ENCODE data around the gene TIMELESS. TPM values are rescaled to one million over a fixed set of nuclear protein-coding genes. Genes with fewer than 3 reads are reported as not detected.
"Not testable (repeated sequence)": the region's sequence is repeated elsewhere in the genome, so short reads cannot be mapped to it uniquely, and the experiment has no call there.

The TIMELESS gene
- 10 to 100 TPM; 34.8 to 38.2 (median 35.2) TPM for polyA plus RNA-seq (ENCODE audit: insufficient read length in 3 of 3)

- DNase-seq (ENCODE audit: low read depth in 3 of 3, low spot score in 2 of 3) = peak; percentile 86 to 93 (median 87)
Observed at GRCh38 chr12:56448860-56449621, at the start of gene TIMELESS. Gene TIMELESS, minus strand, starts transcription at chr12:56449426. Its CDS starts 15,256 bp downstream, at chr12:56434170.

GRCh38 chr12:56498126-56498902 is 49.1 kb upstream of the TIMELESS start:
- not testable (repeated sequence) for DNase-seq (ENCODE audit: low read depth in 3 of 3, low spot score in 2 of 3)

DNA sequence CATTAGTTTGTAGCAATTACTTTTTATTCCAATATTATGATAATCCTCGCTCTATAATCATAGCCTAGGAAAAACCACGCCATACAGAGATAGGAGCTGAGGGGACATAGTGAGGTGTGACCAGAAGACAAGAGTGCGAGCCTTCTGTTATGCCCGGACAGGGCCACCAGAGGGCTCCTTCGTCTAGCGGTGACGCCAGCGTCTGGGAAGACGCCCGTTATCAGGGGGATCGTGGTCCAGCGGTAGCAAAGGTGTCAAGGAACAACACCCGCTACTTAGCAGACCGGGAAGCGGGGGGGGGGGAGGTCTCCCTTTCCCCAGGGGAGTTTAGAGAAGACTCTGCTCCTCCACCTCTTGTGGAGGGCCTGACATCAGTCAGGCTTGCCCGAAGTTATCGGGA is 47.5 kb upstream of the TIMELESS start:
- DNase-seq (ENCODE audit: low read depth in 3 of 3, low spot score in 2 of 3) = not testable (repeated sequence)

DNA sequence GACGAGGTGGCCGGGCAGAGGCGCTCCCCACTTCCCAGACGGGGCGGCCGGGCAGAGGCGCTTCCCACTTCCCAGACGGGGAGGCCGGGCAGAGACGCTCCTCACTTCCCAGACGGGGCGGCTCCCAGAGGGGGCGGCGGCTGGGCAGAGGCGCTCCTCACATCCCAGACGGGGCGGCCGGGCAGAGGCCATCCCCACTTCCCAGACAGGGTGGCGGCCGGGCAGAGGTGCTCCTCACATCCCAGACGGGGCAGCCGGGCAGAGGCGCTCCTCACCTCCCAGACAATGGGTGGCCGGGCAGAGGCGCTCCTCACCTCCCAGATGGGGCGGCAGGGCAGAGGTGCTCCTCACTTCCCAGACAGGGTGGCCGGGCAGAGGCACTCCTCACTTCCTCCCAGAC is 45.3 kb upstream of the TIMELESS start:
- not testable (repeated sequence) for DNase-seq (ENCODE audit: low read depth in 3 of 3, low spot score in 2 of 3)

DNA sequence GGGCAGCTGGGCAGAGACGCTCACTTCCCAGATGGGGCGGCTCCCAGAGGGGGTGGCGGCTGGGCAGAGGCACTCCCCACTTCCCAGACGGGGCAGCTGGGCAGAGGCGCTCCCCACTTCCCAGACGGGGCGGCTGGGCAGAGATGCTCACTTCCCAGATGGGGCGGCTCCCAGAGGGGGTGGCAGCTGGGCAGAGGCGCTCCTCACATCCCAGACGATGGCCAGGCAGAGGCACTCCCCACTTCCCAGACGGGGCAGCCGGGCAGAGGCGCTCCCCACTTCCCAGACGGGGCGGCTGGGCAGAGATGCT is 44.8 kb upstream of the TIMELESS start:
- DNase-seq (ENCODE audit: low read depth in 3 of 3, low spot score in 2 of 3) = not testable (repeated sequence)

GRCh38 chr12:56493409-56494105 is 44.3 kb upstream of the TIMELESS start:
- not testable (repeated sequence) for DNase-seq (ENCODE audit: low read depth in 3 of 3, low spot score in 2 of 3)

- no peak for DNase-seq (ENCODE audit: low read depth in 3 of 3, low spot score in 2 of 3)
Observed at GRCh38 chr12:56490360-56490759, 41.1 kb upstream of the TIMELESS start.

GRCh38 chr12:56488041-56488955 is 39.1 kb upstream of the TIMELESS start, which contains the start of gene GLS2:
Gene GLS2, minus strand, starts transcription at chr12:56488161. Its CDS starts 43 bp downstream, at chr12:56488118.
- DNase-seq (ENCODE audit: low read depth in 3 of 3, low spot score in 2 of 3) = peak; percentile 20 to 68 (median 53)

GRCh38 chr12:56487448-56488040 is 38.3 kb upstream of the TIMELESS start:
- peak in 2 of 3 donors; percentile 21 to 26 for DNase-seq (ENCODE audit: low read depth in 3 of 3, low spot score in 2 of 3)

DNA sequence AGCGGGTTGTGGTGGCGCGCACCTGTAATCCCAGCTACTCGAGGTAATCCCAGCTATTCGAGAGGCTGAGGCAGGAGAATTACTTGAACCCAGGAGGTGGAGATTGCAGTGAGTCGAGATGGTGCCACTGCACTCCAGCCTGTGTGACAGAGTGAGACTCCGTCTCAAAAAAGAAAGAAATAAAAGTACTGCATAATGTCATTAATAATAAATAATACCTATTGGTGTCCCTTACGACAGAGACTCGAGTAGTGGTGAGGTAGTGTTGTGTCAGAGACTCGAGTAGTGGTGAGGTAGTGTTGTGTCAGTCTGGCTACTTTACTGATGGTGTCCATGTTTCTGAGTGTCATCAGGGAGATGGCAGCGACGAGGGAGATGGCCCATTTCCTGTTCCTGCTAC is 37.5 kb upstream of the TIMELESS start:
- no peak for DNase-seq (ENCODE audit: low read depth in 3 of 3, low spot score in 2 of 3)

- no peak for DNase-seq (ENCODE audit: low read depth in 3 of 3, low spot score in 2 of 3)
Observed at GRCh38 chr12:56484566-56484965, 35.3 kb upstream of the TIMELESS start.

DNA sequence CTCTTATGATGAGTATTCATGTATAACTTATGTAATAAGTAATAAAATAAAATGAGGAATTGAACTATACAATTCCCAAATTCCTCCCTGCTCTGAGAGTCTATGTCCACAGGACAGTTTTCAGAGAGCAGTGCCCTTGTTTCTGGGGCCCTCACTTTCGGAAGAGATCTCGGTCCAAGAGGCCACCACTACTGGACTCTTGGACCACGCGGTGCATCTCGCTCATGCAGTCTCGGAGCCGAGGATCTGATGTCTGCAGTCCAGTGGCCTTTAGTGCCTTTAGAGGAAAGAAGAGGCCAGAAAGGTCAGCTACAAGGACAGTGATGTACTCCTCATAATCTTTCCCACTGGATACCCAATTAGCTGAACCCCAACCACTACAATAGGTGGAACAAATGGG is 30.4 kb upstream of the TIMELESS start:
- DNase-seq (ENCODE audit: low read depth in 3 of 3, low spot score in 2 of 3) = no peak

- DNase-seq (ENCODE audit: low read depth in 3 of 3, low spot score in 2 of 3) = no peak
Observed at GRCh38 chr12:56477521-56478225, 28.4 kb upstream of the TIMELESS start.

DNA sequence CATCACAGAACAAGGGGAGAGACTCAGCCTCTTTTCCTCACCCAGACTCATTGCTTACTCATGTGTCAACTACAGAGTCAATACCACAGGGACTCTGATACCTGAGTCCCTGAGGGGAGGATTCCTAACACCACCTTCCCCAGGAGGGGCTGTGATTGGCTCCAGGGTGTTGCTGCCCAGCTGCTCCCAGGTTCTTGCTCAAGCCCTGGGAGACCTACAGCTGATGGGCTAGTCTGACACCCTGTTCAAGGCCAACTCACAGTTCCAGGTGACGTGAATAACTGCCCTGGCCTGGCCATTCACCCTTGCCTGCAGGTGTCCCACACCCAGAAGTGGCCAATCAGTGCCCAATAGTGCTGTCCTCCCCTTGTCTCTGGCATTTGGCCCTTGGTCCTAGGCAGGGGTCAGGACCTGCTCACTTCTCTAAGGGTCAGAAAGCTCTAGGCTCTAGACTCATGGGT is 27.8 kb upstream of the TIMELESS start:
- no peak for DNase-seq (ENCODE audit: low read depth in 3 of 3, low spot score in 2 of 3)

GRCh38 chr12:56476143-56476542 is 26.9 kb upstream of the TIMELESS start:
- no peak for DNase-seq (ENCODE audit: low read depth in 3 of 3, low spot score in 2 of 3)

DNA sequence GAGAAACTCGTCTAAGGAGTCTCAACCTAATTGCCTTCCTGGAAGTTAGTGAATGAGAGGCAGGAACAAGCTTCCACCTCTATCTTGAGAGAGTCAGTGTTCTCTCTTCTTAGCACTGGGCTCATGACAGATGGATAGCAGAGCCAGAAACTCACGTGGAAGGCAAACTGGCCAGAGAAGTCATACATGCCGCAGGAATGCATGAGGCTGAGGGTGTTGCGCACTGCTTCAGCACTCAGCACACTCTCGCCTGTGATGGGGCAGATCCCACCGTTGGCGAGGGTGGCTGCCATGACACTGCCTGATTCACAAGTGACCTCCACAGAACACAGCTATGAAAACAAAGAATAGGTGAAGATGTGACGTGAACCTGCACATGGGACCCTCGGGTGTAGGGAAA is 25.2 kb upstream of the TIMELESS start:
- DNase-seq (ENCODE audit: low read depth in 3 of 3, low spot score in 2 of 3) = no peak

DNA sequence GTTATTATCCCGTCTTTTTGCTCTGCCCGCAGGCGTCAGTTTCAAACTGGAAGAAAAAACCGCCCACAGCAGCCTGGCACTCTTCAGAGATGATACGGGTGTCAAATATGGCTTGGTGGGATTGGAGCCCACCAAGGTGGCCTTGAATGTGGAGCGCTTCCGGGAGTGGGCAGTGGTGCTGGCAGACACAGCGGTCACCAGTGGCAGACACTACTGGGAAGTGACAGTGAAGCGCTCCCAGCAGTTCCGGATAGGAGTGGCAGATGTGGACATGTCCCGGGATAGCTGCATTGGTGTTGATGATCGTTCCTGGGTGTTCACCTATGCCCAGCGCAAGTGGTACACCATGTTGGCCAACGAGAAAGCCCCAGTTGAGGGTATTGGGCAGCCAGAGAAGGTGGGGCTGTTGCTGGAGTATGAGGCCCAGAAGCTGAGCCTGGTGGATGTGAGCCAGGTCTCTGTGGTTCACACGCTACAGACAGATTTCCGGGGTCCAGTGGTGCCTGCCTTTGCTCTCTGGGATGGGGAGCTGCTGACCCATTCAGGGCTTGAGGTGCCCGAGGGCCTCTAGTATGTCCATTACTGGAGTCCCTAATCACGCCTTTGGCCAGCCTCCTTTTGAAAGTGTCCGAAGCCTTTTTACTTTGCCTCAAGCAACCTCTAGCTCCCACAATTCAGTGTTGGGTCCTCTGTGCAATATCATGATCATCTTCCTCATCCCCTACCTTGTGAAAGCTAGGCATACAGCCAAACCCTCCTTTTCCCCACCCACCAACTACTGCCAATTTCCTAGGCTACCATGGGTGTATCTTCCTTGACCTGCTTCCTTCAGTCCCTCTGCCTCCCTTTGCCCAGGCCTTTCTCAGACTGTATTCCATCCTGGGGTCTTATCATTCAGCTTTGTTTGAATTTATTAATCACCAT is 20.0 kb upstream of the TIMELESS start:
- DNase-seq (ENCODE audit: low read depth in 3 of 3, low spot score in 2 of 3) = no peak

Measured in right renal cortex interstitium (tissue), 3 donors.